ENCODE results near the gene METTL23. TPM values are rescaled to one million over a fixed set of nuclear protein-coding genes. Genes with fewer than 3 reads are reported as not detected.

Gene METTL23
- polyA plus RNA-seq, 3 donors: 37.9 to 71.3 (median 56.5) TPM

- no peaks in the 10 kb centered on the region for H3K4me1 ChIP-seq (ENCODE audit: control insufficient read depth in 1 of 2, insufficient read depth in 2 of 2, low read length in 2 of 2)
- no peaks in the 10 kb centered on the region for H3K27me3 ChIP-seq (ENCODE audit: control insufficient read depth in 2 of 2, insufficient read depth in 2 of 2, low read length in 2 of 2)
- Mint-ChIP-seq H3K9me3 (no peaks in the 10 kb centered on the region), H3K4me3 (no peak overlapping the region), H3K36me3 (peaks cover 41 to 91% of the 10 kb centered on the region in 2 donors), H3K27me3 (ENCODE audit: low read depth in 3 of 3) (no peaks in the 10 kb centered on the region), H3K27ac (no peak overlapping the region), H3K4me1 (peaks cover 4% of the 10 kb centered on the region)
- intact Hi-C loops (cut with micrococcal nuclease): no loop called here
- no peak overlapping the region for H3K4me3 ChIP-seq (replicated peaks in 1 of 3; ENCODE audit: low read depth in 2 of 3, low read length in 3 of 3)
- no CpG with 5 or more reads among the region's 3 CpGs for WGBS (ENCODE audit: insufficient coverage)
- H2AFZ ChIP-seq (ENCODE audit: insufficient read depth, low read depth, low read length, poor library complexity, severe bottlenecking): no peak overlapping the region
- H3K4me2 ChIP-seq (replicated peaks; ENCODE audit: extremely low read depth, low read length, poor library complexity, severe bottlenecking): no peak overlapping the region
- no peak for DNase-seq
- no peak for TF ChIP-seq CTCF (IDR thresholded peaks at IDR 0.05)
- no peaks in the 10 kb centered on the region for H4K20me1 ChIP-seq (ENCODE audit: insufficient read depth, low read length)
- no peaks in the 10 kb centered on the region for H3K9me3 ChIP-seq (replicated peaks in 1 of 2; ENCODE audit: control insufficient read depth in 1 of 2, insufficient read depth in 1 of 2, low read length in 2 of 2)
- no peak overlapping the region for H3K27ac ChIP-seq (ENCODE audit: low read depth in 1 of 2, low read length in 2 of 2)
- H3K36me3 ChIP-seq (replicated peaks in 1 of 2; ENCODE audit: control insufficient read depth in 1 of 2, insufficient read depth in 2 of 2, low read length in 2 of 2): peaks cover 30 to 88% of the 10 kb centered on the region in 2 donors
- no peak overlapping the region for H3K9ac ChIP-seq (ENCODE audit: insufficient read depth, low read length, poor library complexity, severe bottlenecking)
- no peaks in the 10 kb centered on the region for H3K79me2 ChIP-seq (ENCODE audit: insufficient read depth, low read length)
Observed at GRCh38 chr17:76751416-76751993, 24.9 kb downstream of the METTL23 start.

GRCh38 chr17:76752006-76752405 lies 25.4 kb downstream of the METTL23 start:
- Mint-ChIP-seq H3K9me3 (peaks cover 0 to 2% (median 0%) of the 10 kb centered on the region in 7 donors), H3K36me3 (peaks cover 41 to 91% of the 10 kb centered on the region in 2 donors), H3K4me3 (no peak overlapping the region), H3K4me1 (peaks cover 4% of the 10 kb centered on the region), H3K27me3 (ENCODE audit: low read depth in 3 of 3) (no peaks in the 10 kb centered on the region), H3K27ac (no peak overlapping the region)
- Histone ChIP-seq H3K9me3 (replicated peaks in 1 of 2; ENCODE audit: control insufficient read depth in 1 of 2, insufficient read depth in 1 of 2, low read length in 2 of 2) (no peaks in the 10 kb centered on the region), H2AFZ (ENCODE audit: insufficient read depth, low read depth, low read length, poor library complexity, severe bottlenecking) (no peak overlapping the region), H3K9ac (ENCODE audit: insufficient read depth, low read length, poor library complexity, severe bottlenecking) (no peak overlapping the region), H3K4me1 (ENCODE audit: control insufficient read depth in 1 of 2, insufficient read depth in 2 of 2, low read length in 2 of 2) (no peaks in the 10 kb centered on the region), H4K20me1 (ENCODE audit: insufficient read depth, low read length) (no peaks in the 10 kb centered on the region), H3K27ac (ENCODE audit: low read depth in 1 of 2, low read length in 2 of 2) (no peak overlapping the region), H3K79me2 (ENCODE audit: insufficient read depth, low read length) (no peaks in the 10 kb centered on the region), H3K36me3 (replicated peaks in 1 of 2; ENCODE audit: control insufficient read depth in 1 of 2, insufficient read depth in 2 of 2, low read length in 2 of 2) (peaks cover 30 to 88% of the 10 kb centered on the region in 2 donors), H3K27me3 (ENCODE audit: control insufficient read depth in 2 of 2, insufficient read depth in 2 of 2, low read length in 2 of 2) (no peaks in the 10 kb centered on the region), H3K4me2 (replicated peaks; ENCODE audit: extremely low read depth, low read length, poor library complexity, severe bottlenecking) (no peak overlapping the region), H3K4me3 (replicated peaks in 1 of 3; ENCODE audit: low read depth in 2 of 3, low read length in 3 of 3) (no peak overlapping the region)
- no peak for TF ChIP-seq CTCF (IDR thresholded peaks at IDR 0.05)
- DNase-seq: no peak
- 100% methylated on average over 1 of the region's 4 CpGs for WGBS (ENCODE audit: insufficient coverage)
- intact Hi-C loops (cut with micrococcal nuclease): no loop called here

Data from CD14-positive monocyte (primary cell).